GM21529 (cell line): ENCODE data around the gene ASTN2.
A peak's percentile ranks its signal among the peaks of the same experiment; 100 is the strongest.
"Not testable (repeated sequence)": the region's sequence is repeated elsewhere in the genome, so short reads cannot be mapped to it uniquely, and the experiment has no call there.

Experiments used
- ATAC-seq: cut with Tn5 transposase; IDR thresholded peaks from one replicate; pipeline ENCODE4 v1.9.1; 2021; ENCODE audit not compliant: unreplicated experiment

ASTN2 gene

DNA sequence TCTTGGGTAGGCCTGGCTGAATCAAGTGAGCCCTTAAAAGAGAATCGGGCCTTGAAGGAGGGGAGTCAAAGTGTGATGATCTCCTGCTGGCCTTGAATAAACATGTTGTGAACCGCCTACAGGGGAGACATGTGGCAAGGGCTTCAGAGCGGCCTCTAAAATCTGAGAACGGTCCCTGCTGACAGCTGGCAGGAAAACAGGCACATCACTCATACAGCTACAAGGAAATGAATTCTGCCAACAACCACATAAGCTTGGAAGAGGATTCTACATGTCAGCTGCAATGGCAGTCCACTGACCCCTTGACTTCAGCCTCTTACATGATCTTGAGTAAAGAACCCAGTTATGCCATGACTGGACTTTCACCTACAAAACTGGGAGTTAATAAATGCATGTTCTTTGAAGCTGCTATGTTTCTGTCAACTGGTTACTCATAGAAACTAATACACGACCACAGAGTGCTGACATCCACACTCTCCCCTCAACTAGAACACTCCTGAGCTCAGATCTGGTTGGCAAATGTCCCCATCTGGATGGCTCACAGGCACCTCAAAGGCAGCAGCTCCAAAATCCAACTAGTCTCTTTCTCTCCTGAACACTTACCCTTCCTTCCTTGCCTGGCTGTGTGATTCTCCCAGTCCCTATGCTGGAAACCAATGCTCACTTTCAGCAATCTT is 333.1 kb downstream of the ASTN2 start:
- ATAC-seq, result no peak

DNA sequence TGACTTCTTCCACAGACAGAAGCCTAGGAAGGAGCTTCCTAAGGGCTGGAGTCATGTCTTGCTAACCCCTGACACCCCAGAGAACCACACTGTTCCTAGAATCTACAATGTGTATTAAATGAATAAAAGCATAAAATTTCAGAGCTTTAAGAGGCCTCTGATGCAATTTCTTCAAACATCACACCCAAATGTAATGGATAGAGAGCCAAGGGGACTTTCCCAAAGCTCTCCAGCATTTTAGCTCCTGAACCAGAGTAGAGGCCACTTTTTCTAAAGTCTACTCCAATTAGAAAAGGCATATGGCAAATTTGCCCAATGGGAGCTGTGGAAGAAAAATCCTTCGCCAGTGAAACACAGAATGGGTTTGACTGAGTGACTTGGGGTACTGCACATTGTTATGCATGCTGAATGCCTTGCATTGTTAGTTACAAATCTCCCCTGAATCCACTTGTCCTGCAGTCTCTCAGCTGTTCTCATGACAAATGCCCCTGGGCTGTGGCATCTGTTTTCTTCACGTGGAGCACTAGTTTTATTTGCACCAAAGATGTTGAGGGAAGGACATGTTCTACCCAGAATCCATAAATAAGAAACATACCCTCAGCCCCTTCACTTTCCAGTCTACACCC is 334.0 kb downstream of the ASTN2 start:
- ATAC-seq, result no peak

DNA sequence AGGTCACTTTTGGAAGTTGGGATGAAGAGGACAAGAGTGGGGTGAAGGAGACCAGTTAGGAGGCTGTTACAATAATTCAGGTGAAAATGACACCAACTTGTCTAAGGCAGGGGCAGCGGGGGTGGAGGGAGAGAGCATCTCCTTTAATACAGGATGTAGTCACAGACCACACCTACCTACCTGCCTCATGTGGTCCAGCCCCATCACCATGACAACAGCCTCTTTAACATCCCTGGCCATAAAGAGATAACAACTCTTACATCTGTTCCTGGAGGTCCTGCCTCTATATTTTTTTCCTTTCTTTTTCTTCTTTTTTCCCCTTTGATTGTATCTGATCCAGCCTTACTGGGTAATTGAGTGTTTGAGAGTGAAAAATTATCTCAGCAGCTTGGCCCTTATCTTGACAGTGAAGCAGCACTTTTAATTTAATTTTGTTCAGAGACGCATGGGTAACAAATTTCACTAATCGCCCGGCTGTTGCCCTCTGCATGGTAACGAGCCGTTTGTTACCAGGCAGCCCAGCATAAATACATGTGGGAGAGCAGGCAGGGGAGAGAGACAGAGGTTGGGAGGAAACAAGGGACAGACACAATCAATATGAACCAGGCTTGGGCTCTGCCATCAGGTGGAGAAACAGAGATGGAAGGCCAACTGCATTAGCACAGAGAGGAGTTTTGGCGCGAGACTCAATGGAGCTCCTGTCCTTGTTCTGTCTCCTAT is 338.1 kb downstream of the ASTN2 start:
- no peak for ATAC-seq

DNA sequence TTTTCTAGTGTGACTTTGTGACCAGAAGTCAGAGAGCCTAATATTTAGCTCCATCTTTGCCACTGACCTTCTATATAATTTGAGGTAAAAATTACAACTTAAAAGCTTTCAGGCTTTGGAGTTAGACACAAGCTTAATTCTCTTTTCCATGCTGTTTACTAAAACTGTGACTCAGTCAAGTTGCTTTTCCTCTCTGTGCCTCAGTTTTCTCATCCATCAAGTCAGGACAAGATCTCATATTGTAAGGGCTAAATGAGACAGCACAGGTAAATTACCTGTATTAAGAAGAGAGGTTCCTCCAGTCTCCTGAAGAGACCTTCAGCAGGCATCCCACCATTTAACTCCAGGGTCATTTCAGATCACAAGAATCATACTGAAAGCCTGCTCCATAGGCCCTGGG is 339.2 kb downstream of the ASTN2 start:
- no peak for ATAC-seq

DNA sequence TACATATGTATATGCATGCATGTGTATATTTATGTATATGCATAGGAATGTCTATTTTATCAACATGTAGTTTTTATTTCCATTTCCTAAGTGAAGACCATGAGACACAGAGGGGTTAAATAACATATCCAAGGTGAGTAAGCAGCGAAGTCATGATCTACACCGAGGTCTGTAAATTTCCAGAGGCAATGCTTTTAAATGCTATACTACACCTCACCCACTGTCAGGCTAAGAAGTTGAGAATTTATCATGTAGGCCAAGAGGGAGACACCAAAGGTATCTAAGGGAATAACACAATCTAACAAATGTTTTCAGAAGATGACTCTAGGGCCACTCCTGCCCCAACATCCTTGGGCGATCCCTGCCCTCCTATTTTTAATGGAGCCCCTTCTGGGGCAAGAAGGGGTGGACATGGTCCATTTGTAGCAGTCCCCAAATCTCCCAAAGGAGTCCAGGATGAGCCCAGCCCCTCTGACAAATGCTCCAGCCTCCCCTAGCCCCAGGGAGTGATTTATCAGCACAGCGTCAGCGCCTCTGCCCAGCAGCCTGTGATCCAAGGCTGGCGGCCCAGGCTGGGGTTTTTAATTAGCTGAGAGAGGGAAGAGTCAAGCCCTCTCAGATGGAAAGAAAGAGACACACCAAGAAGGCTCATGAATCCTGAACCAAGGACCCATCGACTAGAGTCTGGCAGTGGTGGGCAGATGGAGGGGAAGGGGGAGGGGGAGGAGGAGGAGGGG is 339.9 kb downstream of the ASTN2 start:
- no peak for ATAC-seq

DNA sequence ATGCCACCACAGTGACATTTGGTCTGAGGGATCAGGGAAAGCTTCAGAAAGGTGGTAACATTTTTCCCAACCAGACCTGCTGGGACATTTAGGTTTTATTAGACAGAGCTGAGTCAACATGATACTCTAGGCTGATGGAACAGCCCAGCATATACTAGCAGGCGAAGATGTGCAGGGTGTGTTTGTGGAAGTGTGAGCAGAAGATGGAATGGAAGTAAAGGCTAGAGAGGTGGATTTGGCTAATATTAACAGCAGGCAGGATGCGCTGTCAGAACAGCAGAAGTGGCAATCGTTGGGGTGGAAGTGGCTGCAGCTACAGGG is 340.6 kb downstream of the ASTN2 start:
- ATAC-seq, result no peak

DNA sequence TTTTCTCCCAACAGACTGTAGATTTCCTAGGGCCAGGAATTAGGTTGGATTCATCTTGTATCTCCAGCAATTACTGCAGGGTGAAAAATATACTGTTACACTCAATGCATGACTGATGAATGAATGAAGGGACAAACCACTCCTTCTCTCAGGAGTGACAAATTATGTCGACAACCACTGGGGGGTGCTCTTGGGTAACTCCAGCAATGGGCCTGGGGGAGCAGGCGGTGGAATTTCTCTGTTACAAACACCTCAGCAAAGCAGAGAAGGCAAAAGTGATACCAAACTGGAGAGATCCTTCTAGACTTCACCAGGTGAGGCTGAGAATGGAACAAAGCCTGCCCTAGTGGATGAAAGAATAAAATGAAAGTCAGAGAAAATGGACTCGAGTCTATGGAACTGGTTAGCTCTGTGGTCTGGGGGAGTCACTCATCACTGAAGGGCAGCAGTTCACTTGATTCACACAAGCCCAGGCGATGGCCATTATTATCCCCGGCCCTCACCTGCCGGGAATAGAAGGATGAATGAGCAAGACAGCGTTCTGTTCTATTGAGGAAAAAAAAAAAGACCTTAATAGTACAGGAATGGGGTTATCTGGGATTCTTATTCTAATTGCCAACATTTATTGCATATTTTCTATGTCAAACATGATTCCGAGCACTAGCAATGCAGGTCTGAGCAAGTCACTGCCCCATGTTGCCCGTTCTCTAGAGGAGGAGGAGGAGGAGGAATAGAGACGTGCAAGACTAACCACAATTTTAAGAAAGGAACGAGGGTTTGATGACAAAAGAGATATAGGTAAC is 341.1 kb downstream of the ASTN2 start:
- ATAC-seq, result no peak

DNA sequence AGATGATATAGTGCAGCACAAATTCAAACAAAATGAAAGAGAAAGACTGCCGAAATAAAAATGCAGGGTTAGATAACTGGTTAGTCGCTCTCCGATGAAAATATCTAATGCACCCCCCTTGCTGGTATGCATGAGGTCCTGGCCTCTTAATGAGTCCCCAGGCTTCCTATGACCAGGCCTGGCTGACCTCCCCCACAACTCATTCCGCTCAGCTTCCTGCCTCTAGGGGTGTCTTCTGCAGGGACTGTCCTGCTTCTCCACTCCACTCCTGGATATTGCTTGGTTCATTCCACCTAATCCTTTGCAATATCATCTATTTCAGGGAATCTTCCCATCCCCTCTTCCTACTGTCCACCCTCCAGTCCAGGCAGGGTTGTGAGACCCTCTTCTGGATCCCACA is 341.8 kb downstream of the ASTN2 start:
- ATAC-seq, result no peak

DNA sequence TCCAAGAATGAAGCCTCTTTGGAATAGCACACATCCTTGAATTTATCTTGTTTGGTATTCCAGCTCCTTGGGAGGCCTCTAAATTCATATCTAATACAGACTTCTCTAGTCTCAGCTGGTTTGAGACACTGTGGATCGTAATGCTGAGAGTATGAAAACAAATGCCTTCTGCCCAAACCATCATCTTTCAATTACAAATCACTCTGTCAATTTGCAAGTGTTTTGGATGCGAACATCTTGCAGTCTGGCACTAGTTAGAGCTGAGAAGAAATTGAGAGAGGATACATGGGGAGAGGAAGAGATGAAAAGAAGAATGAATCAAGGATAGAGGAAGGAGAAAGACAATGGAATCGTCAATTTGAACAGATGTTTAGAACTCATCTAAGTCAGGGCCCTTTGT is 342.6 kb downstream of the ASTN2 start:
- ATAC-seq, result no peak

DNA sequence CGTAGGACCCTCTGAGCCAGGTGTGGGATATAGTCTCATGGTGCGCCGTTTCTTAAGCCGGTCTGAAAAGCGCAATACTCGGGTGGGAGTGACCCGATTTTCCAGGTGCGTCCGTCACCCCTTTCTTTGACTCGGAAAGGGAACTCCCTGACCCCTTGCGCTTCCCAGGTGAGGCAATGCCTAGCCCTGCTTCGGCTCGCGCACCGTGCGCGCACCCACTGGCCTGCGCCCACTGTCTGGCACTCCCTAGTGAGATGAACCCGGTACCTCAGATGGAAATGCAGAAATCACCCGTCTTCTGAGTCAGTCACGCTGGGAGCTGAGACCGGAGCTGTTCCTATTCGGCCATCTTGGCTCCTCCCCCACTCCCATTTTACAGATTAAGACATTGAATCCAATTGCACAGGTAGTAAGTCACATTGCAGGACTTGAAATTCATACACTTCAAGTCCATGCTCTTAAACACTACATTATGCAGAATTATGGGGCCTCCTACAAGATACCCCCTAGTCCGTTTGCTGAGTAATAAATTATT is 343.1 kb downstream of the ASTN2 start:
- ATAC-seq, result not testable (repeated sequence)

DNA sequence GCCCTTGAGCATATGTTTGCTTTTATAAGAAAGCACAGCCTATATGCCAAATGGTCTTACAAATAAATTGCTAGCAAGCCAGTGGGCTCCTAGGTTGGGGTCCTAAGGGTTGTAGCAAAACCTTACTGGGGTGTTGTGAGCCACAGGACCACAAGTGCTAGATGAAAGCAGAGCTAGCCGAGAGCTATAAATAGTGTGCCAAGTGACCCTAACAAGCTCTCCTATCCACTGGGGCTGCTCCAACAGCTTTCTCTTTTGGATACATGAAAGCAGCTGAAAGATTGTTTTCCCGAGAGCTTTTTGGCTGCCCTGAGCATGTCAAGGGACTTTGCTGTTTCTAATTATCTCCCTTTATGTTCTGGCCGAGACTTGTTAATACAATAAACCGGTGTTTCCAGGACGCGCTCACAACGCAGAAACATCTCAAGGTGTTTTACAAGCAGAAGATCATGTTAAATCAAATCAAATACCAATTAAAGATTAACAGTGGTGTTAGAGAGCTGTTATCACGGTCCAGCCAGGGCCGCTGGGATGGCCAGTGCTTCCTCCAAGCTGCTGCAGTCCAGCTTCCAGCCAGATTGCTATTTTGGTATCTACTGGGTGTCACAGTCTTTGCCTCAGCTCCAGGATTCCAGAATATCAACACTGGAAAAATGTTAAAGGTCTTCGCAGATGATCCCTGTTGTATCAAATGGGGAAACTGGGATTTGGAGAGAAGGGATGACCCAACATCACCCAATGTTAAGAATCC is 351.0 kb downstream of the ASTN2 start:
- no peak for ATAC-seq

DNA sequence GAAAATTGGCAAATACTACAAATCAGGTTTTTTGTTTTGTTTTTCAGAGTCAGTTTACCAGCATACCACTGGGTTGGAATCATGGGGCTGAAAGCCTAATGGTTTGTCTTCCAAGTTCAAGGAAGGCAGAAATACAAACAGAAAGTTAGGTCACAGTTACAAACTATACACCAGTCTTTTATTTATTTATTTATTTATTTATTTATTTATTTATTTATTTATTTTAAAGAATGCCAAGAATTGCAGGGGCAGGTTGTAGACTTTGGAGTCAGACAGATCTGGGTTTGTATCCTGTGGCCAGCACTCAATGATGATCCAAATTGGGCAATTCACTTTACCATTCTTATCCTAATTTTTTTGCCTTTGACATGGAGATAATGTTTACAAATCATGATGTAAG is 353.9 kb downstream of the ASTN2 start:
- no peak for ATAC-seq

DNA sequence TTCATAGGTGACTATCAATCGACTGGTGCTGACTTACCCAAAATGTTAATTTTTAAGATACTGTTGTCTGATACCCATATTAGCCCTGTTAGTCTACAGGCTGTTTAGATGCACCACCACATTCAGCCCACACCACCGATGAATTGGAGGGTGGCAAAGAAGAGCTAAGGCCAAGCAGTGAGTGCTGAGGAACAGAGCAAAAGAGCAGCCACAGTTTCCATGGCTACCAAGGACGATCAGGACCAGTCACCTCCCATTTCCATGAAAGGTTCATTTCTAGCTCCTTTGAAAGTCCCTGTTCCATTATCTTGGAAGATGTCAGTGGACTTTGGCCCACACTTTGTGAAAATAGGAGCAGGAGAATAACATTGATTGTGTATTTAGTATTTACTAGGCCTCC is 364.9 kb downstream of the ASTN2 start:
- ATAC-seq, result no peak

DNA sequence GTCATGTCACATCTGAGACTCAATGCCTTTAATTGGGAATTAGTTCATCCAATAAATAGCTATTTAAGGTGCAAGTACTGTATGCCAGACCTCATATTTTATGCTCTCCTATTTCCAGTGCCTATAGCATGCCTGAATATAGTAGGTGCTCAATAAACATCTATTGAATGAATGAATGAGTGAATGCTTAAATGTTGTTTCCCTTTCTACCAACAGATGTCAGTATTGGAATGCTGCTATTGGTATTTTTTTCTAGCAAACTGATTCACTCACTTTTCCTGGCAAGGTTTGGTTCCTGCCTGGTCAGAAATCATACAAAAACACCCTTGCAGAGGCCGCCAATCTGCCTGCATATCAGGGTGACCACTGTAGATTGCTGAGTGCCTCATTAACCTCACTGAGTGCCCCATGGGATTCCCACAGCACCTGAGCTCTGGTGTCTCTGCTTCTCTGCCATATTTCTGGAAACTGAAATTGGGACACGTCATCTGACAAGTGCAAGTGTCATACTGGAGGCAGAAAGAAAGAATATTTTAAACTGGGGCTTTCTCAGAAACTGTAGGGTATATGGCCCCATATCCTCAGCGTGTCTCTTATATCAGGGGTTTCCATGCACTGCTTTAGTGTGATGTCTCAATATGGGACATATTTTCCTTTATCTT is 368.1 kb downstream of the ASTN2 start:
- ATAC-seq, result peak; percentile 91

DNA sequence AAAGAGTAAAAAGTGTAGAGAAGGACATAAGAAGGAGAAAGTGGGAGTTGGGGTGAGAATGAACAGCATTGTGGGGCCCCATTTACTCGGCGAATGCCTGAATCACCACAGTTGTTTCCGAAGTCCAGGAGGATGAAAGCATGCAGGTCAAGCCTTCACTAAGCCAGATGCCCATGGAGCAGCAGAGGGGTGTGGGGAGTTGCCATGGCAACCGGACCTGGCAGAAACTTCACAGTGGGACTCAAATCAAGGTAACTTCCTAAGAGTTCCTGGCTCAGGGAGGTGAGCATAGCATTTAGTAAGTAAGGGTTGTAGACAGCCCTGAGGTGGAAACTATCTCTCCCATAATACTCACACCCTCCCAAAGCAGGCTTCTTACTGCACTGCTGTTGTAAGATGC is 370.6 kb downstream of the ASTN2 start:
- ATAC-seq, result no peak

DNA sequence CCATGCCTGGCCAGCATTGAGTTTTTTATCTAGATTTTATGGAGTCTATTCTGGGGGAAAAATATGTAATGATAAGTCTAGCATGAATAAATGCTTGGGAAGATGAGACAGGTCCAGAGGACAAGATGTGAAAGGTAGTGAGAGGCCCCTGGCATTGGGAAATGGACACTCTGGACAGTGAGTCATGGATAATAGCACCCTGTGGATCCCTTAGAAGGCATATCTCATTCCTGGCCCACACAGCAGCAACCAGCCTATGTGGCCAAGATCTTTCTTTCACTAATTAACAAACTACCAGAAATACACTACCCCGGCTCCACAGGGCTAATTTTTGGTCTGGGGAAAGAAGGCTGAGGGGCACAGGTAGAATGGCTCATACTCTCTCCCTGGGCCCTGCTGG is 371.7 kb downstream of the ASTN2 start:
- ATAC-seq, result no peak

DNA sequence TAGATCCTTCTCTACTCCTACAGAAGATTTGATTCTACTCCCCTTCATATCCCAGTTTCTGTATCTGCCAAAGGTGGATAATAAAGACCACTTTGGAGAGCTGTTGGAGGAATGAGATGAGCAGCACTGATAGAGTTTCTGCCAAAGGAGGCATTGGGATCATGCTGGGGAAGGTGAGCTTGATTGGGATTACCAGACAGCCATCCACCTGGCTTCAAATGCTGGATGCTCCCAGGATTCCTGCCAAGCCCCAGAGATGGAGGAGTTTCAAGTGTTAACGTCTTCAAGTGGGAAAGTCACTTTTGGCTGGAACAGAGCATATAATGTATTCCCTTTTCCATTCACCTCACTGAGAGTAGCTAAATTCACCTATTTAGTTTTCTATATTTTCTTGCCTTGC is 379.3 kb downstream of the ASTN2 start:
- ATAC-seq, result no peak

DNA sequence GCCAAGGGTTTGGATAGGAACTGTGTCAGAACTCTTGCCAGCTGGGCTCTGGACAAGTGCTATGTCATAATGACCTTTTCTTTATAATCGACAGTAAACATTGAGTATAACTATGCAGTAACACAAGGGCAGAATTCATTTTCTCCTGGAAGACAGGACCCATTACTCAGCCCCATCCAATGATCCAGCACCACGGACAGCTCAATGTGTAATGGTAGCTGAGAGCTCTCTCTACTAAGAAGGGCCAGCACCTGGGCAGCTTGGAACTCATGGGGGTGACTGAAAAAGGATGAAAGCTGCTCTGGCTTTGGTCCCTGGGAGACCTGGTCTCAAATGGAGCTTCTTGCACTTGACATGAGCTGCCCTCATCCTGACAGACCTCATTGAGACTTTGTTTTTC is 380.0 kb downstream of the ASTN2 start:
- ATAC-seq, result no peak

DNA sequence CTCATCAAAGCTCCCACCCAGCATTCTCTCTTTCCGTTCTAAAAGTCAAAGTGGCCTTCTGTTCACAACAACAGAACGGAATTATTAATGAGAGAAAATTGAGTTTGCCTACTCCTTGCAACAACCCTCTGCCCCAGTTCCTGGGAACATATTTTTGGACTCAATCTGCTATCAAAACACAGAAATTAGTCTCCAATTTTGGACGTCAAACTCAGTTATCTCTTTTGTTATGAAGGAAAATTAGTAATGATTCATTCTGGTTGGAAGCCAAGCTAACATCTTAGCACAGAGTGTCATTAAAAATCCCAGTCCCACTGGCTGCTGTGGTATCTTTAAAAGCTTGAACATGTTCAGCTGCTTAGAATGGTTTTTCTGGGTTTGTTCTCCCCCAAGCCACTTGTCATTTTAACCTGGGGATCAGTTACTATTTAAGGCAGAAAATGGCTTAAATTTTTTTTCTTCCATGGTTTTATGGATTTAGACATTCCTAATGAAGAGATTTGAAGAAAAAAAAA is 384.5 kb downstream of the ASTN2 start:
- ATAC-seq, result no peak
